Chondrocyte (in vitro differentiated cells): Measurements from ENCODE around the gene ZNF808. TPM values are rescaled to one million over a fixed set of nuclear protein-coding genes. Genes with fewer than 3 reads are reported as not detected.
"Not testable (repeated sequence)": the region's sequence is repeated elsewhere in the genome, so short reads cannot be mapped to it uniquely, and the experiment has no call there.

Experiments
- DNase-seq: peaks from one replicate; pipeline ENCODE4 v3.0.0; 2021; ENCODE audit warnings: mixed read lengths, low spot score
- H3K27ac Mint-ChIP-seq: one replicate; pipeline ENCODE4 v1.8.0; 2021; ENCODE audit warnings: mild to moderate bottlenecking, moderate library complexity, mixed read lengths; ENCODE audit not compliant: unreplicated experiment
- H3K27me3 Mint-ChIP-seq: 2 replicates; pipeline ENCODE4 v1.8.0; 2021; ENCODE audit warnings: low read depth, mixed read lengths
- H3K36me3 Mint-ChIP-seq: 2 replicates; pipeline ENCODE4 v1.8.0; 2021; ENCODE audit warnings: low read depth, mixed read lengths
- H3K4me1 Mint-ChIP-seq: 2 replicates; pipeline ENCODE4 v1.8.0; 2021; ENCODE audit warnings: low read depth, mild to moderate bottlenecking, mixed read lengths
- H3K4me3 Mint-ChIP-seq: one replicate; pipeline ENCODE4 v1.8.0; 2021; ENCODE audit warnings: mild to moderate bottlenecking, moderate library complexity, mixed read lengths; ENCODE audit not compliant: unreplicated experiment
- H3K9me3 Mint-ChIP-seq: 2 replicates; pipeline ENCODE4 v1.8.0; 2021; ENCODE audit warnings: low read depth, mixed read lengths
- total RNA-seq: library from RNA; stranded (reverse); gene quantifications from 3 replicates; pipeline ENCODE4 v1.2.1, GENCODE V29; 2021
- TF ChIP-seq, protein P1 (sequence below): fragments of 200-600 bp; sonication (generic); IDR thresholded peaks from 2 replicates; pipeline ENCODE4 v1.5.0; 2021; ENCODE audit warnings: antibody characterized with exemption, mild to moderate bottlenecking, moderate library complexity

Gene ZNF808
- total RNA-seq, 1 donor from 2014 or later = 19.1 TPM

DNA sequence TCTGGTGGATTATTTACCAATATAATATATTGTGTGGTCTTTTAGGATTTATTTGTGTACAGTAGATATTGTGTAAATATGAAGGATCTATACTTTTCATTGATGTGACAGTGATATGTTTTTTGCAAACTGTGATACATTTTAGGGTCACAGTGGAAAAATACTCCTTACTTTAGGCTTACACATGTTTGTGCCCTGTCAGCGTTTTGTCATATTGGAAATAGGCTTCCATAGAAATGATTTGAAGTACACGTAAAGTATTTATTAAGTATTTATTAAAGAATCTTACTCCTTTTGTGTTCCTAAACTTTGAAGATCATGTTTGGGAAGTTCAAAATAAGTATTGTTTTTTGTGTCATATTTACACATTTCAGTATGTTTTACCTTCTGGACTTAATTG is 5.0 kb downstream of the ZNF808 start:
- no peak overlapping the region for H3K27ac Mint-ChIP-seq
- H3K36me3 Mint-ChIP-seq = peaks cover 5% of the 10 kb centered on the region
- H3K27me3 Mint-ChIP-seq = no peaks in the 10 kb centered on the region
- DNase-seq = no peak
- H3K4me3 Mint-ChIP-seq = no peak overlapping the region
- TF ChIP-seq, protein P1, sequence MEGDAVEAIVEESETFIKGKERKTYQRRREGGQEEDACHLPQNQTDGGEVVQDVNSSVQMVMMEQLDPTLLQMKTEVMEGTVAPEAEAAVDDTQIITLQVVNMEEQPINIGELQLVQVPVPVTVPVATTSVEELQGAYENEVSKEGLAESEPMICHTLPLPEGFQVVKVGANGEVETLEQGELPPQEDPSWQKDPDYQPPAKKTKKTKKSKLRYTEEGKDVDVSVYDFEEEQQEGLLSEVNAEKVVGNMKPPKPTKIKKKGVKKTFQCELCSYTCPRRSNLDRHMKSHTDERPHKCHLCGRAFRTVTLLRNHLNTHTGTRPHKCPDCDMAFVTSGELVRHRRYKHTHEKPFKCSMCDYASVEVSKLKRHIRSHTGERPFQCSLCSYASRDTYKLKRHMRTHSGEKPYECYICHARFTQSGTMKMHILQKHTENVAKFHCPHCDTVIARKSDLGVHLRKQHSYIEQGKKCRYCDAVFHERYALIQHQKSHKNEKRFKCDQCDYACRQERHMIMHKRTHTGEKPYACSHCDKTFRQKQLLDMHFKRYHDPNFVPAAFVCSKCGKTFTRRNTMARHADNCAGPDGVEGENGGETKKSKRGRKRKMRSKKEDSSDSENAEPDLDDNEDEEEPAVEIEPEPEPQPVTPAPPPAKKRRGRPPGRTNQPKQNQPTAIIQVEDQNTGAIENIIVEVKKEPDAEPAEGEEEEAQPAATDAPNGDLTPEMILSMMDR = no peak
- no peaks in the 10 kb centered on the region for H3K9me3 Mint-ChIP-seq
- H3K4me1 Mint-ChIP-seq = peaks cover 36% of the 10 kb centered on the region

DNA sequence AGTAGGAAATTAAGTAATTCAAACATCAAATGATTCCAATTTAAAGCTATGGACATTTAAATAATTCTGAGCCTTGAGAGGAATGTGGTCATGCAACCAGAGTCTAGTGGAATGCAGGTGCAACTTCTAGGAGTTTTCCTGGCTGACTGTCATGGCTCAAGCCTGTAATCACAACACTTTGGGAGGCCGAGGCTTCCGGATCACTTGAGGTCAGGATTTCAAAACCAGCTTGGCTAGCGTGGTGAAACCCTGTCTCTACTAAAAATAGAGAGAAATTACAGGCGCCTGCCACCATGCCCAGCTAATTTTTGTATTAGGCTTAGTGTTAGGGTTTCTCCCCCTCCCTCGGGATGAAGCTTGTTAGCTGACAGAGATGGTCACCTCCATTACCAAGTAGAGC is 6.4 kb downstream of the ZNF808 start:
- Mint-ChIP-seq H3K9me3 (no peaks in the 10 kb centered on the region), H3K4me3 (no peak overlapping the region), H3K4me1 (peaks cover 27% of the 10 kb centered on the region), H3K27me3 (no peaks in the 10 kb centered on the region), H3K36me3 (peaks cover 5% of the 10 kb centered on the region), H3K27ac (no peak overlapping the region)
- no peak for DNase-seq
- TF ChIP-seq, protein P1 = no peak

DNA sequence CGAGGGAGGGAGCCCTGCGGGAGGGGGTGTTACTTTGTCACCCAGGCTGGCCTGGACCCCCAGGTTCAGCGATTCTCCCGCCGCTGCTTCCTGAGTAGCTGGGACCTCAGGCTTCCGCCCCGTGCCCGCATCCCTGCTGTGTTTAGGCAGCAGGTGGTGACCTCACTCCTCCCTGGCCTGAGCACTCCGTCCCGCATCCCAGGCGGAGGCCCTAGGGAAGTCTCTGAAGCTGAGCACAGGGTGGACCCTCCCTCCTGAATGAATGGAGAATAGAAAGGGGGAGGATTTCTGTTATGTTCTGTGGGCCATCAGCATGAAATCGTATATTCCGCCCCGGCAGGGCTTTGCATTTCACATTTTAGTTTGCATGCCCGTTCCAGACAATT is 7.9 kb downstream of the ZNF808 start:
- peak overlapping the region; percentile 74 for H3K27ac Mint-ChIP-seq
- H3K4me3 Mint-ChIP-seq = peak overlapping the region; percentile 88
- not testable (repeated sequence) for H3K9me3 Mint-ChIP-seq, DNase-seq, H3K27me3 Mint-ChIP-seq, H3K36me3 Mint-ChIP-seq
- H3K4me1 Mint-ChIP-seq = peaks cover 24% of the 10 kb centered on the region

DNA sequence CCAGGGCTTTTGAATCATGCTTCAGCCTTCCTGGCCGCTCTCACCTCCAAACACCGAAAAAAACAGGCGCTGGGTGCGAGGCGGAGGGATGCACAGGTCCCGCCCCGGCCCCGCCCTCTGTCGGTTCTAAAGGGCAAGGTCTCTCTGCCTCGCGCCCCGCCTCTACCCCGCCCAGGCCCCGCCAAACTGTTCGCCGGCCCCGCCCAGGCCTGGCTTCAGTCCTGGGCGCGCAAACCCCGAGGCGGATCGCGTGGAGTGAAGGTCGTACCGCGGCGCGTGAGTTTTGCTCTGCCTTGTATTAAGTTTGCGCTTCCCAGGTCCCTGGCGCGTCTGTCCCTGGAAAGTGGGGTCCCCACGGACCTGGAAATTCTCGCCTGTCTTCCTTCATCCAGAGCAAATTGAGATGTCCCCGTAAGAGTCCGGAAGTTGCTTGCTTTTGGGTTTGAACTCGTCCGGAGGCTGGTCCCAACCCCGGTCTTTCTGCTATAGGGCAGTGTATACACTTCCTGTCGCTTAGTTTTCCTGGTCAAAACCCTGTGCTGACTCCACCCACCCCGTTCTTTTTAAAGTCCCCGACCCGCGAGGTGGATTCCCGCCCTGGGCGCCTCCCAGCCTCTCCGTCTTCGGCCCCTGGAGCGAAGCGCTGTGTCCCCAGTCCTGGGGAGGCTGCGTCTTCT is 8.4 kb downstream of the ZNF808 start:
- Mint-ChIP-seq H3K36me3 (peaks cover 7% of the 10 kb centered on the region), H3K4me3 (peak overlapping the region; percentile 88), H3K27ac (peak overlapping the region; percentile 92), H3K4me1 (peaks cover 27% of the 10 kb centered on the region), H3K27me3 (no peaks in the 10 kb centered on the region), H3K9me3 (peaks cover 2% of the 10 kb centered on the region)
- TF ChIP-seq, protein P1 = peak; percentile 64
- DNase-seq = no peak

DNA sequence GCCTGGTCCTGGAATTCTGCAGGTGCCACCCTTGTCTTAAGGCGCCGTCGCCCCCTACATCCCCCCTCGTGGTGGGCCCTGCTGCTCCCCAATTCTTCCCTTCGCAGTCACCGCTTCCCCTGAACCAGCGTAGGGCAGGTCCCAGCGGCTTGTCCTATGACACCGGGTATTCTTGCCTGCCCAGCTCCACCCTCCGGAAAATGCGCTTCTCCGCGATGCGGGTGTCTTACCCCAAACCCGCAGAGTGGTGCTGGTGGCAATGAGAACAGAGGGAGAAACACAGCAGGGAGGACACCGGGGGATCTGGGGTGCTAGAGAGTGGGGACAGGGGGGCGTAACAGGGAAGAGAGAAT is 9.0 kb downstream of the ZNF808 start:
- Mint-ChIP-seq H3K27me3 (no peaks in the 10 kb centered on the region), H3K36me3 (peaks cover 7% of the 10 kb centered on the region), H3K9me3 (peaks cover 2% of the 10 kb centered on the region), H3K4me3 (peak overlapping the region; percentile 88), H3K4me1 (peaks cover 27% of the 10 kb centered on the region), H3K27ac (peak overlapping the region; percentile 92)
- TF ChIP-seq, protein P1 = no peak
- no peak for DNase-seq

DNA sequence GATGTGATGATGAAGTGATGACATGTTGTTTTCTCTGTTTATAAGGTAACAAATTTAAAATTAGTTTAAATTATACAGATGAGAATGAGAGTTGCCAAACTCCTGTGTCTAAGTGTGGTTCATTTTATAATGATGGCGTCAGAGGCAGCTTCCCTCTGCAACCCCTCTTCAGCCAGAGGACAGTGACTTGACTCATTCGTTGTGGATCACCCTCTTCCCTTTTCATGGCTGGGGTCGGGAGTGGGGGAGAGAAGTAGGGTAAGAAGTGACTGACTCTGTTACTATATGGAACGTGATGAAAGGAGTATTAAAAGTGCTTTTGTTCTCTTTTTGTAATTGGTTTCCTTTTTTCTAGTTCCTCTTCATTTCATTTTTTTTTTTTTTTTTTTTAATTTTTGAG is 11.3 kb downstream of the ZNF808 start:
- not testable (repeated sequence) for DNase-seq, H3K27me3 Mint-ChIP-seq, H3K27ac Mint-ChIP-seq, H3K9me3 Mint-ChIP-seq, H3K4me3 Mint-ChIP-seq
- peaks cover 10% of the 10 kb centered on the region for H3K36me3 Mint-ChIP-seq
- peaks cover 27% of the 10 kb centered on the region for H3K4me1 Mint-ChIP-seq

DNA sequence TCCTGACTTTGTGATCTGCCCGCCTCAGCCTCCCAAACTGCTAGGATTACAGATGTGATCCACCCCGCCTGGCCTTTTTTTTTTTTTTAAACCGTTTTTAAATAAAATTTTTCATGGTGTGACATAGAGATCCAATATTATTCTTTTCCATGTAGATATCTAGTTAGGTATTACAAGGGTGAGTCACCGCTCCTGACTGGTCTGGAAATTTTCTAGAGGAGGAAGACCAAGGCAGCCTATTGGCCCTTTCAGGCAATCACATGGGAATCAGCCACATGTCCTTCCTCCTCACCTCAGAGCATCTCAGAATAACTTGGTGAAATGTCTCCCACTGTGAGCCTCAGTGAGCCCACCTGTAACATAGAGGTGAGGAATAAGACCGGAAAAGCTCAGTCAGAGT is 13.7 kb downstream of the ZNF808 start:
- H3K4me3 Mint-ChIP-seq, DNase-seq, H3K27ac Mint-ChIP-seq, H3K27me3 Mint-ChIP-seq, H3K9me3 Mint-ChIP-seq: not testable (repeated sequence)
- peaks cover 19% of the 10 kb centered on the region for H3K36me3 Mint-ChIP-seq
- H3K4me1 Mint-ChIP-seq = peaks cover 14% of the 10 kb centered on the region
